BJ (cell line): ENCODE results near the gene SPIRE2. TPM values are rescaled to one million over a fixed set of nuclear protein-coding genes. Genes with fewer than 3 reads are reported as not detected.
A peak's percentile ranks its signal among the peaks of the same experiment; 100 is the strongest.
"Not testable (repeated sequence)": the region's sequence is repeated elsewhere in the genome, so short reads cannot be mapped to it uniquely, and the experiment has no call there.

Source experiments
- CTCF ChIA-PET: fragments of 350-600 bp; formaldehyde crosslinking; extraction: SDS; loops from one replicate; lab custom pipeline; 2021; ENCODE audit warnings: antibody characterized with exemption, inconsistent platforms; lab: Yijun Ruan, JAX
- POLR2A ChIA-PET: fragments of 300-600 bp; sonication (Branson Sonifier 250); formaldehyde crosslinking; extraction: SDS; loops from one replicate; lab custom pipeline; 2021; ENCODE audit warnings: antibody characterized with exemption; lab: Charles Lee
- DNase-seq: peaks from one replicate; pipeline ENCODE4 v3.0.0-alpha.2; 2011; ENCODE audit warnings: low read depth
- H3K27me3 ChIP-seq: 2 replicates; pipeline ENCODE4 v1.6.0; 2011; ENCODE audit warnings: low read length; ENCODE audit not compliant: control insufficient read depth, insufficient read depth
- H3K36me3 ChIP-seq: 2 replicates; pipeline ENCODE4 v1.5.1; 2011; ENCODE audit warnings: low read length; ENCODE audit not compliant: control insufficient read depth, insufficient read depth
- H3K4me3 ChIP-seq: 2 replicates; pipeline ENCODE4 v1.5.1; 2011; ENCODE audit warnings: low read depth, mild to moderate bottlenecking, control low read depth, low read length
- CTCF ChIP-seq: IDR thresholded peaks from 2 replicates; pipeline ENCODE4 v1.5.1; 2011; ENCODE audit warnings: low read depth, mild to moderate bottlenecking, control low read depth, inconsistent platforms, low read length, moderate library complexity; ENCODE audit not compliant: insufficient read depth
- polyA plus RNA-seq: library from polyadenylated mRNA; depleted of rRNA; stranded (reverse); fragments of >200 nt; gene quantifications from 2 replicates; pipeline ENCODE4 v1.2.3, GENCODE V29; 2011

Gene SPIRE2
- polyA plus RNA-seq, 1 experiment, result 2.3 TPM

- no peak for TF ChIP-seq CTCF
- no peak overlapping the region for H3K4me3 ChIP-seq
- ChIA-PET CTCF (interaction anchor here (0.6 to 5.7 kb wide), 7 partner anchors 11 to 91 kb away, joined by 3 to 31 read pairs (median 6); partner anchors contain the start of gene SPATA2L), POLR2A (no interaction called here)
- DNase-seq, result no peak
- H3K36me3 ChIP-seq, result peaks cover 3% of the 10 kb centered on the region
- H3K27me3 ChIP-seq, result no peaks in the 10 kb centered on the region
Observed at GRCh38 chr16:89791278-89791995, 36.8 kb upstream of the SPIRE2 start.

GRCh38 chr16:89793092-89793491 is 35.2 kb upstream of the SPIRE2 start:
- POLR2A ChIA-PET, H3K36me3 ChIP-seq, DNase-seq, H3K4me3 ChIP-seq, H3K27me3 ChIP-seq: not testable (repeated sequence)
- CTCF ChIA-PET, result interaction anchor here (0.8 to 5.7 kb wide), 15 partner anchors 9 to 285 kb away, joined by 3 to 31 read pairs (median 4); partner anchors contain the start of gene SPATA2L
- peak; percentile 69 for TF ChIP-seq CTCF

GRCh38 chr16:89793955-89794354 is 34.3 kb upstream of the SPIRE2 start:
- Histone ChIP-seq H3K27me3 (no peaks in the 10 kb centered on the region), H3K4me3 (no peak overlapping the region), H3K36me3 (peaks cover 3% of the 10 kb centered on the region)
- TF ChIP-seq CTCF, result no peak
- no peak for DNase-seq
- POLR2A ChIA-PET, result no interaction called here
- CTCF ChIA-PET, result interaction anchor here (0.8 to 5.7 kb wide), 14 partner anchors 8 to 284 kb away, joined by 3 to 31 read pairs (median 4); partner anchors contain the start of gene SPATA2L

- ChIA-PET CTCF (interaction anchor here (5.7 kb wide), 1 partner anchor 90 kb away, joined by 31 read pairs; no protein-coding TSS in a partner anchor), POLR2A (no interaction called here)
- DNase-seq, result no peak
- H3K36me3 ChIP-seq, result peaks cover 4% of the 10 kb centered on the region
- H3K27me3 ChIP-seq, result no peaks in the 10 kb centered on the region
- TF ChIP-seq CTCF, result no peak
- H3K4me3 ChIP-seq, result no peak overlapping the region
Observed at GRCh38 chr16:89795676-89796075, 32.6 kb upstream of the SPIRE2 start.

GRCh38 chr16:89796104-89796503 is 32.2 kb upstream of the SPIRE2 start:
- DNase-seq, result no peak
- TF ChIP-seq CTCF, result no peak
- ChIA-PET CTCF (no interaction called here), POLR2A (no interaction called here)
- H3K27me3 ChIP-seq, result no peaks in the 10 kb centered on the region
- H3K36me3 ChIP-seq, result peaks cover 3% of the 10 kb centered on the region
- H3K4me3 ChIP-seq, result no peak overlapping the region
